ENCODE data around the gene FCSK.
"Not testable (repeated sequence)": the region's sequence is repeated elsewhere in the genome, so short reads cannot be mapped to it uniquely, and the experiment has no call there.

FCSK gene

DNA sequence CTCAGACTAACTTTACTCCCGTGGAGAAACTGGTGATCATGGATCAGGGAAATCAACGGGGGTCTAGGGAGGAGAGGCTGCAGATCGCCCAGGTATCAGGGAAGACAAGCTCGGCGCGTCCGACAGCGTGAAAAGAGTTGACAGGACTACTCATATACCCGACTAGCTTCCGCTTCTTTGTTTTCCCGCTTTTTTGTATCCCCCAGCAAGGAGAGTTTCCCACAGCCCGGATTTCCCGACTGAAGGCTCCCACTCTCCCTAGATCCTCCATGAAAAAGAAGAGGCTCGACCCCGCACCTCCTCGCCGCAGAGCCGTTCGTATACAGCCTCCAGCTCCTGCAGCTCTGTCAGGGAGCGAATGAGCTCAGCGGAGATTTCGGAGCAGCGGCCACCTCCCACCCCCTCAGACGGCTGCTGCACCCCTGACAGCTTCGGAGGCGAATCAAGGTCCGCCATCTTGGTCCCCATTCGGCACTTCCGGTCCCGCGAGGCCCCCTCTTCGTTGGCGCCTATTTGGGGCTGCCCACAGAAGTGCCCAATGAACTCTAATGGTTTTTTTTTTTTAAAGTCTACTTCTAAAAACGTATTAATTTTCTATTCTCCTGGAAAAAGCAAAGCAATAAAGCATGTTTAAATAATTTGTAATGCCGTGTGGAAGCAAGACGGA is 68.8 kb downstream of the FCSK start, which contains the start of gene COG4:
COG4 (minus strand) TSS at position 479 of the 667 bp plus-strand sequence; CDS start at position 468, 11 bp downstream.
- DNase-seq (ENCODE audit: low read depth, low spot score), result peak; percentile 59

DNA sequence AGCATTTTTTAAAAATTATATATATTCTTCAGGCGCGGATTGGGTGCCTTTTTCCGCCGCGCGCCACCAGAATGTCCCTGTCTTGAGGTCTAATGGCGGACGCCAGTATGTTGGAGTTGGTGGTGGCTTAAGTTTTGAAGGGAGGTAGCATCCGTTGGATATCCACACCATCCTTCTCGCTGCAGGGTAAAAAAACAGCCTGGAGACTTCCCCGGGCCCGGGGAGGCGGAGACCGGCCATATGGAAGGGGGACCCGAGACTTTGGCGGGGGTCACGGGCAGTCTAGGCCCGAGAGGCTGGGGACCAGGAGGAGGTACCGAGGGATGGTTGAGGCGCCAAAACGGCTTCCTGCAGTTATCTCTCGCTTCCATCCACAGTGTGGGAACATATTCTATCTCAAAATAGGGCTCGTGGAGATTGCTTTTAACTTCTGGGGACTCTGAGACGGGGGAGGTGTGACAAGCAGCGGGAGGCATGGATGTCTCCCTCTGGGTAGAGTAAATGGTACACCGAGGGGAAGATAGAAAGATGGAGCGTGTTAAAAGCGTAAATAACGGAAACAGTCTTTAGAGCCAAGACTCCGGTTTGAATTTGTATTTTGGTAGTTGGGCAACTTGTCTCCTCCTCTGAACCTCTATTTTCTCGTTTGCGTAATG is 69.5 kb downstream of the FCSK start, which contains the start of gene SF3B3:
SF3B3 (plus strand) TSS at position 74 of the 656 bp plus-strand sequence. CDS start 2,841 bp downstream, outside the sequence.
- no peak for DNase-seq (ENCODE audit: low read depth, low spot score)

DNA sequence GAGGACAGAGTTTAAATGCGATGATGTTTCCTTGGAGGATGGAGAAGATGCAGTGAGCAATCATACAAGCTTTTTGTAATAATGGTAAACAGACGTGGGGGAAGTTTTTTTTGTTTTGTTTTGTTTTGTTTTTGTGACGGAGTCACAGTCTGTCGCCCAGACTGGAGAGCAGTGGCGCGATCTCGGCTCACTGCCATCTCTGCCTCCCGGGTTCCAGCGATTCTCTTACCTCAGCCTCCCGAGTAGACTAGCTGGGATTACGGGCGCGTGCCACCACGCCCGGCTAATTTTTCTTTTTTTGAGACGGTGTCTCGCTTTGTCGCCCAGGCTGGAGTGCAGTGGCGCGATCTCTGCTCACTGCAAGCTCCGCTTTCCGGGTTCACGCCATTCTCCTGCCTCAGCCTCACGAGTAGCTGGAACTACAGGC is 70.0 kb downstream of the FCSK start:
- DNase-seq (ENCODE audit: low read depth, low spot score), result not testable (repeated sequence)

DNA sequence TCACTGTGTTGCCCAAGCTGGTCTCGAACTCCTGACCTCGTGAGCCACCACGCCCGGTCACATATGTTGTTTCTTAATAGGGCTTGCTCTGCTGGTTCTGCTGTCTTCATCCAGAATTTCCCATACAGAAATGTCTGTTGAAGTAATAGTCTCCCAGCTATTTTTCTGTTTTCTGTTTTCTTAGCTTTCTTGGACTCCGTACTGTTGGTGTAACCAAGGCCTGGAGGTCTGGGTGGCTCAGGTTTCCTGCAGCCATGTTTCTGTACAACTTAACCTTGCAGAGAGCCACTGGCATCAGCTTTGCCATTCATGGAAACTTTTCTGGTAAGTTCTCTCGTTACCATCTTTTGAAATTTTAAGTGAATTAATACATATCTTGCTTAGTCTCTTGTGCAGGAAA is 72.0 kb downstream of the FCSK start:
- DNase-seq (ENCODE audit: low read depth, low spot score), result no peak

- DNase-seq (ENCODE audit: low read depth, low spot score), result no peak
Measured at GRCh38 chr16:70527315-70527996, 73.1 kb downstream of the FCSK start.

- DNase-seq (ENCODE audit: low read depth, low spot score), result no peak
Measured at GRCh38 chr16:70529051-70529777, 74.8 kb downstream of the FCSK start.

Data from iPS DF 19.7 (cell line).